ENCODE data around the gene LILRA5.
"Not testable (repeated sequence)": the region's sequence is repeated elsewhere in the genome, so short reads cannot be mapped to it uniquely, and the experiment has no call there.

Gene LILRA5

DNA sequence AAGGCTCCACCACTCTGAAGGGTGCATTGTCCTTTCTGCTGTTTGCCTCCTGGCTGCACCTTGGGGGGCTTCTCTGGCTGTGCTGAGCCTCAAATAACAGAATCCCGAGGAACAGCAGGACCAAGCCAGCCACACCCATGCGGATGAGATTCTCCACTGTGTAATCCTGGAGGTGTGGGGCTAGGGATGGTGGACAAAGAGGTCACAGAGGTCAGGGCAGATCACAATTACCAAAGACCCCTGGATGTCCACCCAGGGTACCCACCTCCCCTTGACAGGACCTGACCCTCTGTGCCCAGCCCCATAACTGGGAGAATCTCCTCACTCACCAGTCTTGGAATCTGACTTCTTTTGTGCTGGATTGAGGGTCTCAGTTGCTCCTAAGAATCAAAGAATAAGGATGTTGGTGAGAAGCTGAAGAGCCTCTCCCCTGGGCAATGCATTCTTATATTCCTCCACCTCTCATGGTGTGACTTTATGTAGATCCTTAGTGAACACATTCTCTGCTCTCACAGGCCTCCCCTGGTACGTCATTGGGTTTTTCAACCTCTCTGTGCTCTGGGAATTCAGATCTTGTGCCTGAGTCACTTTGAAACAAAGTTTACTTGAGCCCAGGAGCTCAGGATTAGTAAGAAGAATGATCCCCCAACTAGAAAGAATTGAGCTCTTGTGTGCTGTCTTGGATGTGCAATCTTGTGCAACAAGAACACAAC lies 20.8 kb upstream of the LILRA5 start:
- DNase-seq (ENCODE audit: low spot score), result no peak

DNA sequence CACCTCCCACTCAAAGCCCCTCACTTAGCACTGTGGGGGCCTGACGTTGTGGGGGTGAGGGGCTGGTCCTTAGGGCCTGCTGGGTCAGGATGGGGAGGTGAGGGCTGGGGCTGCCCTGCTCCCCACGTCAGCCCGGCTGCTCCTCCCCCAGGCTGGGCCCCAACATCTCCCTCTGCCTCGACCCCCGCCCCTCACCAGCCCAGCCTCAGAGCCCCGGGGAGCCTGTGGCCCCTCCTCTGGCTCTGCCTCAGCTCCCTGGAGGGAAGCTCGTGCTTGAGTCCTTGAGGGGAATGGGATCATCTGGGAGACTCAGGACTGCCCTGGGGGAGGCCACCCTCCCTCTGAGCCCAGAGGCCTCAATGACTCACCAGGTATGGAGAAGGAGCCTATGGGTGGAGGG lies 19.2 kb upstream of the LILRA5 start:
- DNase-seq (ENCODE audit: low spot score), result no peak

DNA sequence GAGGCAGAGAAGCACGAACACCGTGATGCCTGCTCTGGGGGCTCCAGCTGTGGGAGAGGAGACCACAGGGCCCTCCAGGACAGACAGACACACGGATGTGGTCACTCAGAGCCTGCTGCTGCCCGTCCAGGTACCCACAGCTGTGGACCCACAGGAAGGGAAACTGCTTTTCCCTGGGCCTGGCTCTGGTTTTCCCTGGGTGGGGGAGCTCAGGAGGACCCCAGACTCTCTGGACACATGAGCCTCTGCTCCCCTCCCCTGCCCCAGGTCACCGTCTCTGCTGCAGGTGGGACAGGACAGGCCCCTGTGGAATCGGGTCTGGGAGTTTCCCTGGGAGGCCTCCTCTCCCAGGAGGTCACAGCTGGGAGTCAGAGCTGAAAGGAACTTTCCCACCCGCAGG lies 18.7 kb upstream of the LILRA5 start:
- no peak for DNase-seq (ENCODE audit: low spot score)

DNA sequence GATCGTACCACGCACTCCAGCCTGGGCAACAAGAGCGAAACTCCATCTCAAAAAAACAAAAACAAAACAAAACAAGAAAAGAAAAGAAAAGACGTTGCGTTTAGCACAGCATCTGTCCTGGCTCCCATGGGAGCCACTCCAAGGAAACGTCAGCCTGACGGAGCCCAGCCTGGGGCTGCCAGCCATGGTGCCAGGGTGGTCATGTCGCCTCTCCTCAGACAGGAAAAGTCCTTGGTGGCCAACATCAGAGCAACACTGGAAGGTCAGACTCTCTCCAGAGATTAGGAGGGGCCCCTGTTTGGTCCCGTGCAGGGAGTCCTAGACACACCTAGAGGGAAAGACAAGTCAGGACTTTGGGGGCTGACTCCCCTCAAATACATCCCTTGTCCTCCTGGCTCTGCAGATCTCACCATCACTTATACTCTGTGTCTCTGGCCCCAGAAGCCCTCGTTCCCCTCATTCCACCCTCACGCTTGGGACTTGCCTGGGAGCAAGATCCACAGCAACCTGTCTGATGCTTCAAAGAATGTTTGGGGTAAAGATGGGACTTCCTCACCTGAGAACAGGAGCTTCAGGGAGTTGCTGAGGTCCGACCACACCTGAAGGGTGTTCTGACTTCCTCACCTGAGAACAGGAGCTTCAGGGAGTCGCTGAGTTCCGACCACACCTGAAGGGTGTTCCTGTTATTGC lies 16.7 kb upstream of the LILRA5 start:
- no peak for DNase-seq (ENCODE audit: low spot score)

DNA sequence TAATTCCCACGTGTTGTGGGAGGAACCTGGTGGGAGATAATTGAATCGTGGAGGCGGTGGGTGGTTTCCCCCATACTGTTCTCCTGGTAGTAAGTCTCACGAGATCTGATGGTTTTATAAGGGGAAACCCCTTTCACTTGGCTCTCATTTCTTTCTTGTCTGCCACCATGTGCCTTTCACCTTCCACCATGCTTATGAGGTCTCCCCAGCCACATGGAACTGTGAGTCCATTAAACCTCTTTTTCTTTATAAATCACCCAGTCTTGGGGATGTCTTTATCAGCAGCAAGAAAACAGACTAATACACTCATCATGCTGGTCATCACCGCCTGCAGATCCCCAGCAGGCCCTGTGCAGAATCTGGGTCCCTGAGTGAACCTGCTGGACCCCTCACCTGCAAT lies 15.8 kb upstream of the LILRA5 start:
- DNase-seq (ENCODE audit: low spot score), result not testable (repeated sequence)

DNA sequence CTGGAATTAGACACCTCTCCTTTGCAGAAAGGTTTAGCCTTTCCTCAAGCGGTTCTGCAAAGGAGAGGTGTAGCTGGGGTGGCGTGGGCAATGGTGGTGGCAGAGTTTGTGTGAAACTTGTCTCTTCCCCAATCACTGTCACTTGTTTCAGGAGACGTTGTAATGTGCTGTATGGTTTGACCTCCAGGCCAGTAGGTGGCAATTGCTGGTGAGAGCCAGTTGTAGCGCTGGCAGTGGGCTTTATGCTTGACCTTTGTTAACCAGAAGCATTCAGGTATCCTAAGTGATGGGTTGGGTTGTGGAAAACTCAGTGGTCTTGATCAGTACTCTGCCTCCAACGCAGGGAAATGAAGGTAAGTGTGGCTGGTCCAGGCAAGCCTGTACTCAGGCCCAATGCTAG lies 12.7 kb upstream of the LILRA5 start:
- no peak for DNase-seq (ENCODE audit: low spot score)

DNA sequence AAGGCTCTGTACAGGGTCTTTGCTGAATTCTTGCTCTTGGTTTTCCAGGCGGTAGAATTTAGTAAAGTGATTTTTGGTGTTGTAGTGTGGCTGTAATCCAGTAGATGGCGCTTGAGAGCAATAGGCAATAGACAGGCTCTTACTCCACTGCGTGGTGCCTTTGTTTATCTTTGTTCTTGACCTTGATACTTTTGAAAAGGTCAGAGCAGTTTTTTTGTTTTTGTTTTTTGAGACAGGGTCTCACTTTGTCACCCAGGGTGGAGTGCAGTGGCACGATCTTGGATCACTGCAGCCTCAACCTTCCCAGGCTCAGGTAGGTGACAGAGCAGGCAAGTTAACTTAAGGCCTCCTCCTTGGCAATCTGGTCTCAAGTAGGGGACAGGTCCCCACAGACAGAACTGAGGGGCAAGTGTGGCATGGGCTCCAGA lies 12.2 kb upstream of the LILRA5 start:
- DNase-seq (ENCODE audit: low spot score), result peak; percentile 65

- DNase-seq (ENCODE audit: low spot score), result no peak
Measured at GRCh38 chr19:54324071-54324470, 11.1 kb upstream of the LILRA5 start.

- not testable (repeated sequence) for DNase-seq (ENCODE audit: low spot score)
Measured at GRCh38 chr19:54322934-54323333, 10.0 kb upstream of the LILRA5 start.

DNA sequence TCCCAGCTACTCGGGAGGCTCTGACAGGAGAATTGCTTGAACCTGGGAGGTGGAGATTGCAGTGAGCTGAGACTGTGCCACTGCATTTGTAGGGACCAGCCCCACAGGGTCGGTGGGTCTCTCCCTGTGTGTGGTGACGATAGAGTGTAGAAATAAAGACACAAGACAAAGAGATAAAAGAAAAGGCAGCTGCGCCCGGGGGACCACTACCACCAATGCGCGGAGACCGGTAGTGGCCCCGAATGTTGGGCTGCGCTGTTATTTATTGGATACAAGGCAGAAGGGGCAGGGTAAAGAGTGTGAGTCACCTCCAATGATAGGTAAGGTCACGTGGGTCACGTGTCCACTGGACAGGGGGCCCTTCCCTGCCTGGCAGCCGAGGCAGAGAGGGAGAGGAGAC lies 9.3 kb upstream of the LILRA5 start:
- not testable (repeated sequence) for DNase-seq (ENCODE audit: low spot score)

DNA sequence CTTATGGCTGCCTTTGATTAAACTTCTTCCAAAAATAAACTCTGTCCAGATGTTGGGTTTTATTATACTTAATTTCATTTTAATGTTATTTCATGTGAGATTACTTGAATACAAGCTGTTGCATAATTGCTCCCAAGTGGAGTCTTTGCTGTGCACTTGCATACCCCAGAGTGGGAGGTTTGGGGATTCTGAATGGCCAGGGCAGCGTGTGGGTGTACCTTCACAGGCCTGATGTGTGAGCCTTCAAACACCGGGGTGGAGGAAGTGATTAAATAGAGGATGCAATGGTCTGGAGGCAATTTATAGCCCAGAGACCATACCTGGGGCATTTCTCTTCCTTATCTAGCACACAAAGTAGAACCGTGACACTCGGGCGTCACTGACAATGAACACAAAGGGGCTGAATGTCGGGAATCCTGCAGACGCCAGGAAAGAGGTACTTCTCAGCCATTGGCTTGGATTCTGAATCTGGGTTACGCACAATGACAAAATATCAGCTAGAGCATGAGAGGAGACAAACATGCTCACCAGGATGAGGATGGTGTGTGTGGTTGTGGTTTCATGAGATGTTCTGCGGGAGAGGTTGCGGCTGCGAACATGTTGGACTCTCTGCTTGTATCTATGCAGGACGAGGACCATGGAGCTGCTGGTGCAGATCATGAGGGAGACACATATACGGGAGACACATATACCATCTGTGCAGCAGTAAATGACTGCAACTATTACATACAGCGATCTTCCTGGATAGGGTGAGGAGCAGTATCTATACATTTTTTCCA lies 7.1 kb upstream of the LILRA5 start:
- no peak for DNase-seq (ENCODE audit: low spot score)

- no peak for DNase-seq (ENCODE audit: low spot score)
Measured at GRCh38 chr19:54319049-54319448, 6.1 kb upstream of the LILRA5 start.

- no peak for DNase-seq (ENCODE audit: low spot score)
Measured at GRCh38 chr19:54317965-54318240, 4.9 kb upstream of the LILRA5 start.

- DNase-seq (ENCODE audit: low spot score), result no peak
Measured at GRCh38 chr19:54317108-54317964, 4.4 kb upstream of the LILRA5 start.

DNA sequence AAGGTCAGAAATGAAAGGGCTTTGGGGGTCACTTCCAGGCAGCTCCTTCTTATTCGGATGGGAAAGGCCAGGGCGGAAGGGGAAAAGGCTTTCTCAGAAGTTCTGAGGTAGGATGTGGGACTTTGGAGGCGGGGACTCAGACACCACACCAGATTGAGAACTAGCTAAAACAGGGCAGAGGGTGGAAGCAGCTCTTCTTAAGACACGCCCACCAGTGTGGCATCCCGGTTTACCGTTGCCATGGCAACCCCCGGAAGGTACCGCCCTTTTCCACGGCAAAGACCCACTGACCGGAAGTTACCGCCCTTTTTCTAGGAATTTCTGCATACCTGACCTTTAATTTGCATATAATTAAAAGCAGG lies 3.8 kb upstream of the LILRA5 start:
- no peak for DNase-seq (ENCODE audit: low spot score)

DNA sequence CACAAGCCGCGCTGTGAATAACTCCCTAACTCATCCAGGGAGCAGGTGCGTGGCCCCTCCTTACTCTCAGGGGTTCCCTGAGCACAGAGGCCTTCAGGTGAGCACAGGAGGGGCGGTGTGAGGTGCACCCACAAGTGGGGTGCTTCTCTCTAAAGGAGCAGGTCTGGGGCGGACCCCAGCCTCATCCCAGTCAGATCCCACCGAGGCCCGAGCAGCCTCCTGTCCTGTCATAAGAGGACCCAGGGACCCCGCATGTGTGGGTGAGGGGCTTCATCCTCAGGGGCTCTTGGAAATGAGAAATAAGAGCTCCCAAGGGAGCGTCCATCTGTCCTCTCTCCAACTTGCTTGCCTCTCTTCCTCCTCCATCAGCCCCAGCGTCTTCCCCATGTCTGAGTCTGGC lies 3.0 kb upstream of the LILRA5 start:
- DNase-seq (ENCODE audit: low spot score), result no peak

GRCh38 chr19:54312011-54312410 lies 955 bp downstream of the LILRA5 start:
- no peak for DNase-seq (ENCODE audit: low spot score)

GRCh38 chr19:54311486-54311885 lies 1.5 kb downstream of the LILRA5 start:
- DNase-seq (ENCODE audit: low spot score), result no peak

DNA sequence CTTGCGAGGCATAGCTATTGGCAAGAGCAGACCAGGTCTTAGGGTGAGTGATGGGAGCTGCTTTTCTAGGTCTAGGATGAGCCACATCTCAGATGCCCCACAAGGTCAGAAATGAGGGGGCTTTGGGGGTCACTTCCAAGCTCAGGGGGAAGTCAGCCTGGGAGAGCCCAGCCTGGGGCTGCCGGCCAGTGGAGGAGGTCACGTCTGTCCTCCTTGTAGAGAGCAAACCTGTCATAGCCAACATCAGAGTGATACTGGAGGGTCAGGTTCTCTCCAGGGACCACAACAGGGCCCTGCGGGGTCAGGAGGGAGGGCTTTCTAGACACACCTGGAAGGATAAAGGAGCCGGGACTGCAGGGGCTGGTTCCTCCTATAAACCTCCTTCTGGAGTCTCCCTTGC lies 2.4 kb downstream of the LILRA5 start:
- DNase-seq (ENCODE audit: low spot score), result no peak

- DNase-seq (ENCODE audit: low spot score), result no peak
Measured at GRCh38 chr19:54309811-54310210, 3.2 kb downstream of the LILRA5 start.

DNA sequence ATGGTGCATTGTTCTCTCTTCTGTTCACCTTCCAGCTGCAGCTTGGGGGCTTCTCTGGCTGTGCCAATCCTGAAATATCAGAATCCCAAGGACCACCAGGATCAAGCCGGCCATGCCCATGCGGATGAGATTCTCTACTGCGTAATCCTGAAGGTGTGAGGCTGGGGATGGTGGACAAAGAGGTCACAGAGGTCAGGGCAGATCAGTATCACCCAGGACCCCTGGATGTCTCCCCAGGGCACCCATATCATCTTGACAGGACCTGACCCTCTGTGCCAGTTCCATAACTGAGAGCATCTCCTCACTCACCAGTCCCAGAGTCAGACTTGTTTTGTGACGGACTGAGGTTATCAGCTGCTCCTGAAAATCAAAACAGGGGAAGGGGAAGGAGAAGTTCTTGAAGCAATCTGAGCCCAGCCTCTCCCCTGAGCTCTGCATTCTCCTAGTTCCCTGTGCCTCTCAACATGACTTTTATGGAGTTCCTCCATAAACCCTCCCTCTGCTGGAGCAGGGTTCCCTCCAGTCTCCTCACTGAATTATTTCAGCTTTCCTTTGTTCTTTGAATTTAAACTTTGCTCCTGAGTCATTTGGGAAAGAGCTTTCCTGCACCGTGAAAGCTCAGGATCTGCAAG lies 5.5 kb downstream of the LILRA5 start:
- DNase-seq (ENCODE audit: low spot score), result no peak

DNA sequence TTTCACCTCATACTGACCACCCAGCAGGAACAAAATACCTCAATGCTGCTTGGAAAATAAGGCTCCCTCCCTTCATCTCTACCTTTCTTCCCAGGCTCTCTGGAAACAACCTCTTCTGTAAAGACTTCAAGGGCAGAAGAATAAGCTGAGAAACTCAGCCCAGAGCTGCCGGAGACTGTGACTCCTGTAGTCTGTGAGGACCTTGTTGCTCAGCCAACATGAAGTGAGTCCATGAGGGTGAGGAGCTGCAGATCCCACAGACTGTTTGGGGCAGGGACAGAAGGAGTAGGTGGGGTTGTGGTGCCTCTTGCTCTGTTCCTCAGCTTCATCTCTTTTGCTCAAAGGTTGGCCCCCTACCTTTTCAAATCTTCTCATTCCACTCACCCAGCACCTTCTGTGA lies 7.8 kb downstream of the LILRA5 start:
- DNase-seq (ENCODE audit: low spot score), result no peak
